GM12878 (cell line): ENCODE data around the gene ARHGAP32.

ENCODE experiments used
- ATF3 ChIP-seq: IDR thresholded peaks from 2 replicates; pipeline ENCODE4 v1.6.1; 2011; ENCODE audit warnings: low read depth, mild to moderate bottlenecking, low read length, moderate library complexity, borderline replicate concordance; ENCODE audit errors: extremely low read depth
- CEBPB ChIP-seq, 2 experiments: fragments of 150-350 bp in 1 of 2; IDR thresholded peaks; 2 replicates each; pipeline ENCODE4 v1.6.1; 2012 to 2014; ENCODE audit warnings: low read depth in 2 of 2, low read length in 2 of 2, borderline replicate concordance in 1 of 2, inconsistent platforms in 1 of 2
- ESRRA ChIP-seq: IDR thresholded peaks from 2 replicates; pipeline ENCODE4 v1.6.1; 2012; ENCODE audit warnings: mild to moderate bottlenecking, low read length, improper control_type of control experiment
- MTA3 ChIP-seq: IDR thresholded peaks from 2 replicates; pipeline ENCODE4 v1.6.1; 2012; ENCODE audit warnings: low read length, inconsistent platforms, borderline replicate concordance
- PAX5 ChIP-seq: IDR thresholded peaks from 2 replicates; pipeline ENCODE4 v1.6.1; 2011; ENCODE audit warnings: low read depth, low read length, borderline replicate concordance
- TF ChIP-seq, protein P1 (sequence below), 3 experiments: IDR thresholded peaks in 2 of 3; conservative IDR thresholded peaks in 1 of 3; 2 replicates each; pipeline ENCODE4 v1.5.1; 2011; ENCODE audit warnings: low read depth in 3 of 3, low read length in 3 of 3, mild to moderate bottlenecking in 3 of 3, control low read depth in 2 of 3, moderate library complexity in 2 of 3, inconsistent platforms in 1 of 3, mixed read lengths in 1 of 3; ENCODE audit not compliant: control insufficient read depth in 2 of 3, insufficient read depth in 1 of 3; ENCODE audit errors: extremely low read depth in 1 of 3

DNA sequence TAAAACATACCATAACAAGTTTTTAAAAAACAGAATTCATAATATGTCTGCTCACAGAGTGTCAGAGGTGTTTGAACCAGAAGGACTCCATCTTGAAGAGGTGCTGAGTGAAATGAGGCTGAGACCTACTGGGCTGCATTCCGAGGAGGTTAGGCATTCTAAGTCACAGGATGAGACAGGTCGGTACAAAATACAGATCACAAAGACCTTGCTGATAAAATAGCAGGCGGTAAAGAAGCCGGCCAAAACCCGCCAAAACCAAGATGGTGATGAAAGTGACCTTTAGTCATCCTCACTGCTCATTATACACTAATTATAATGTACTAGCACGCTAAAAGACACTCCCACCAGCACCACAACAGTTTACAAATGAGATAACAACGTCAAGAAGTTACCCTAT is 116.4 kb downstream of the ARHGAP32 start:
- TF ChIP-seq PAX5: no peak
- no peak for TF ChIP-seq CEBPB (IDR thresholded peaks at IDR 0.05; ENCODE audit: borderline replicate concordance in 1 of 2, low read depth in 2 of 2, low read length in 2 of 2)
- TF ChIP-seq ESRRA: no peak
- no peak for TF ChIP-seq ATF3
- no peak for TF ChIP-seq MTA3
- TF ChIP-seq, protein P1, sequence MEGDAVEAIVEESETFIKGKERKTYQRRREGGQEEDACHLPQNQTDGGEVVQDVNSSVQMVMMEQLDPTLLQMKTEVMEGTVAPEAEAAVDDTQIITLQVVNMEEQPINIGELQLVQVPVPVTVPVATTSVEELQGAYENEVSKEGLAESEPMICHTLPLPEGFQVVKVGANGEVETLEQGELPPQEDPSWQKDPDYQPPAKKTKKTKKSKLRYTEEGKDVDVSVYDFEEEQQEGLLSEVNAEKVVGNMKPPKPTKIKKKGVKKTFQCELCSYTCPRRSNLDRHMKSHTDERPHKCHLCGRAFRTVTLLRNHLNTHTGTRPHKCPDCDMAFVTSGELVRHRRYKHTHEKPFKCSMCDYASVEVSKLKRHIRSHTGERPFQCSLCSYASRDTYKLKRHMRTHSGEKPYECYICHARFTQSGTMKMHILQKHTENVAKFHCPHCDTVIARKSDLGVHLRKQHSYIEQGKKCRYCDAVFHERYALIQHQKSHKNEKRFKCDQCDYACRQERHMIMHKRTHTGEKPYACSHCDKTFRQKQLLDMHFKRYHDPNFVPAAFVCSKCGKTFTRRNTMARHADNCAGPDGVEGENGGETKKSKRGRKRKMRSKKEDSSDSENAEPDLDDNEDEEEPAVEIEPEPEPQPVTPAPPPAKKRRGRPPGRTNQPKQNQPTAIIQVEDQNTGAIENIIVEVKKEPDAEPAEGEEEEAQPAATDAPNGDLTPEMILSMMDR (IDR thresholded peaks at IDR 0.05 in 2 of 3, conservative IDR thresholded peaks at IDR 0.05 in 1 of 3; ENCODE audit: control insufficient read depth in 2 of 3, extremely low read depth in 1 of 3, insufficient read depth in 1 of 3, low read depth in 3 of 3, low read length in 3 of 3): no peak
